GM20000 (cell line): Measurements from ENCODE around the gene ANXA6.

Experiments used
- DNase-seq: peaks from one replicate; pipeline ENCODE4 v3.0.0; 2012; ENCODE audit warnings: low spot score
- TF ChIP-seq, protein P1 (sequence below): IDR thresholded peaks from 2 replicates; pipeline ENCODE4 v1.5.1; 2012; ENCODE audit warnings: mild to moderate bottlenecking, control low read depth; ENCODE audit errors: extremely low read depth, missing control alignments

Gene ANXA6

DNA sequence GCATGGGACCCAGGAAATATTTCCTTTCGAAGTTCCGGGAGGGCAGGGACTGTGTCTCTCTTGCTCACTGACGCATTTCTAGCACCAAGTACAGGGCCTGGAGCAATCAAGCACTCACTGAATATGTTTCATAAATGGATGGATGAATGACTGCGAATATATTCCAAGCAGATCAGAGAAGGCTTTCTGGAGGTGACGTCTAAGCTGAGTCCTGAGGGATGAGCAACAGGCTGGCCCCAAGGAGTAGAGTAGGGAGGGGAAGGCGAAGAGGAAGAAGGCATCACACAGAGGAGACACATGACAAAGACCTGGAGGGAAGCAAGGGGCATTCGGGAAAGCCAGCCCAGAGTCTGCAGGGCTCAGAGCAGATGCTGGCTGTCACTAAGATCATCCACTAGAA is 13.9 kb downstream of the ANXA6 start:
- no peak for DNase-seq
- TF ChIP-seq, protein P1, sequence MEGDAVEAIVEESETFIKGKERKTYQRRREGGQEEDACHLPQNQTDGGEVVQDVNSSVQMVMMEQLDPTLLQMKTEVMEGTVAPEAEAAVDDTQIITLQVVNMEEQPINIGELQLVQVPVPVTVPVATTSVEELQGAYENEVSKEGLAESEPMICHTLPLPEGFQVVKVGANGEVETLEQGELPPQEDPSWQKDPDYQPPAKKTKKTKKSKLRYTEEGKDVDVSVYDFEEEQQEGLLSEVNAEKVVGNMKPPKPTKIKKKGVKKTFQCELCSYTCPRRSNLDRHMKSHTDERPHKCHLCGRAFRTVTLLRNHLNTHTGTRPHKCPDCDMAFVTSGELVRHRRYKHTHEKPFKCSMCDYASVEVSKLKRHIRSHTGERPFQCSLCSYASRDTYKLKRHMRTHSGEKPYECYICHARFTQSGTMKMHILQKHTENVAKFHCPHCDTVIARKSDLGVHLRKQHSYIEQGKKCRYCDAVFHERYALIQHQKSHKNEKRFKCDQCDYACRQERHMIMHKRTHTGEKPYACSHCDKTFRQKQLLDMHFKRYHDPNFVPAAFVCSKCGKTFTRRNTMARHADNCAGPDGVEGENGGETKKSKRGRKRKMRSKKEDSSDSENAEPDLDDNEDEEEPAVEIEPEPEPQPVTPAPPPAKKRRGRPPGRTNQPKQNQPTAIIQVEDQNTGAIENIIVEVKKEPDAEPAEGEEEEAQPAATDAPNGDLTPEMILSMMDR, result no peak

DNA sequence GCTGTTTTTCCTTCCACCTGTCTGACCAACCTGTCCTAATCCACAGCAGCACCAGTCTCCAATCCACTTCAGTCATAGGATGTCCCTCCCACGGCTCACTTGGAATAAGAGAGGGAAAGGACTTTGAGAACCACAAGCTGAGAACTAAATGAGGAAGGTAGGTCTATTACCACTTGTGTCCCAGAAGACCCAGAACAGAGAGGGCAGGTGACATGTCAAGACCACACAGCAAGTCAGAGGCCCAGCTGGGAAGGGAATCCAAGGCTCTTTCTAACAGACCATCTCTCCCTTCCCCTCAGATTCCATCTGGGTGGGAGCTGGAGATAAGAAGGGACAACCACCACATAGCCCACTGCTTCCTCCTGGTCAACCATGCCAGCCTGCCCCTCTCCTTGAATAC is 14.6 kb downstream of the ANXA6 start:
- TF ChIP-seq, protein P1, result no peak
- no peak for DNase-seq

DNA sequence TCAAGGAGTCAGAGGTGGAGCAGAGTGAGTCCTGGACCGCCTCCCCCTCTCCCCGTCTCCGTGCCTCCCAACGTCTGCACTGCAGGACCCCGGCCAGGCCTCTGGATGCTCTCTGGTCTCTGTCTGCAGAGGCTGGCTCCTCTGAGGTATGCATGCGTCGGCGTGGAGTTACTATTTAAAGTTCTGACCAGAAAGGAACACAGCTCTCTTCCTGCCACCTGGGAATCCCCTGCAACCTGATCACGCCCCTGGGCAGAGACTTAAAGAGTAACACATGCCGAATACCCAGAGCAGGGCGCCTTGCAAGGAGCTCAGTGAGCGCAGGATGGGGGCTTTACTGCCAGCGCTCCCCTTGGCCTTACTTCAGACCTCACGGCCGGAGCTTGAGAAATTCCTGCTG is 16.0 kb downstream of the ANXA6 start:
- TF ChIP-seq, protein P1, result no peak
- peak; percentile 78 for DNase-seq

DNA sequence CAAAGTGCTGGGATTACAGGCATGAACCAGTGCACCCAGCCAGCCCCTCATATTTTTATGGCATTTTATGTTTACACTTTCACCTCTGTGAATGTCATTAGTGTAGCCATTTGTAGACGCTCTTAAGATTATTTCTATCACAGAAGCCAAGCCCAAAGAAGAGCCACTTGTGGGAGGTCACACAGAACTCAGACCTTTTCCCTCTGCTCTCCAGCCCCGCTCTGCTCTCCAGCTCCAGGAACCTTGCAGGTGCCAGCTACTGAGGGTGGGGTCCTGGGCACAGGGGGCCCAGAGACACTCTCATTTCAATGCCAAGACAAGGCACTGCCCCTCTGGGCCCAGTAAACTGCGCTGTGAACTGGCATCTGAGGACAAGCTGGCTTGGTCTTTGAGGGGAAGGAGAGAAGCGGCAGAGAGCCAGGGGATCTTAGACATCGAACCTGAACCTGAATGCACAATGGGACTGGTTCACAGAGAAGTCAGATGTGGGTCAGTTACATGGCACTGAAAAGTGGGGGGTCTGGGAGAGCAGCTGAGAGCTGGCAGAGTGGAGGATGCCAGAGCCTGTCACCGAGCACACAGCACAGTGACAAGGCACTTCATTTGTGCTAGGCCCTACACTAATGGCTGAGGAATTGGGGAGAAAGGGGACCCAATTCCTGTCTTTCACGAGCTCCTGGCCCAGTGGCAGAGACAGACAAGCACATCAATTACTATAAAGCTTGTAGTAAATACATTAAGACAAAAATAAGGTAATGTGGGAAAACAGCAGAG is 16.7 kb downstream of the ANXA6 start:
- DNase-seq, result no peak
- TF ChIP-seq, protein P1, result no peak

DNA sequence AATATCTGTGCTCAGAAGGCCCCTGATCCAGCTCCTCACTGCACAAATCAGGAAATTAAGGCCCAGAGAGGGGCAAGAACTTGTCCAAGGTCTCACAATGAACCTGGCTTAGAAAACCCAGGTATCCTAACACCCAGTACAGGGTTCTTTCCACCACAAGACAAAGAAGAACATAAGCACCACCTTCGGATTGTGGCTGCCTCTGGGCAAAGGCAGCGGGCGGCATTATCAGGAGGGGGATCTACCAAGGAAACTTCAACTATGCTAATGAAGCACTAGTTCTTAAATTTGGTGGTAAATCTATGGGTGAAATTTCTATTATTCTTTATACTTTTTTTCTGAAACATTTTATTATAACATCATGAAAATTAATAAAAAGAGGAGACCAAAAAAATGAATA is 17.9 kb downstream of the ANXA6 start:
- TF ChIP-seq, protein P1, result no peak
- no peak for DNase-seq

DNA sequence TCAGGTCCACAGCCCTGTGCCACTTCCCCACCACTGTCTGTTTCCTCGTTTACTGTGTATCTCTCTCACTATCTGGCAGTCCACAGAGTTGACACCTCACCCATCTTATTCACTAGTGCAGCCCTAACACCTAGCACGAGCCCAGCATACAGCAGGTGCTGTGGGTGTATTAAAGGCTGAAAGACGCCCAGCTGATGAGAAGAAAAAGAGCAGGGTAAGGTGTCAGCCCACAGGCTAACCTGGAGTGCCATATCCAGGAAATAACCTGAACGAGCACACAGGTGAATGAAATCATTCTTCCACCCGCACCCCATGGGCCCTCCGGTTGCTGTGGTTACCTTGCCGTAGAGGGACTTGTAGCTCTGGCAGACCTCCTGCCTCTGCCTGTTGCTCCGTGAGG is 18.6 kb downstream of the ANXA6 start:
- no peak for DNase-seq
- TF ChIP-seq, protein P1, result no peak

DNA sequence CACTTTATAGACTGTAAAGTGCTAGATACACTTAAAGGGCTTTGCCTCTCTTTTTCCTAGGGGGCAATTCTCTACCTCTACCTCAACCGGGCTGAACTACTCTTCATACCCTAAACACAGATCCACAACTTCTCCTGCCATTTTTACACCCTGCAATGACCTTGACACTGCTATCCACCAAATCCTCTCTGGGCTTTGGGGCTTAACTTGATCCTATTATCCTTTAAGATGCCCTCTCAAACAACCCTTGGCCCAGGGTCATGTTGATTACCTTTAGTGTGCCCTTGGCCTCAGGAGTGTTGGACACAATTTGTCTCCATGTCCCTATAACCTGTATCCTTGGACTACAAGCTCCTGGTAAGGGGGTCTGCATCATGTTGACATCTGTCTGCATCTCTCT is 19.5 kb downstream of the ANXA6 start:
- TF ChIP-seq, protein P1, result no peak
- no peak for DNase-seq
